ENCODE measurements around the gene RAMAC. TPM values are rescaled to one million over a fixed set of nuclear protein-coding genes. Genes with fewer than 3 reads are reported as not detected.
A peak's percentile ranks its signal among the peaks of the same experiment; 100 is the strongest.
"Not testable (repeated sequence)": the region's sequence is repeated elsewhere in the genome, so short reads cannot be mapped to it uniquely, and the experiment has no call there.

The RAMAC gene
- 18.0 TPM for polyA plus RNA-seq (2013)

DNA sequence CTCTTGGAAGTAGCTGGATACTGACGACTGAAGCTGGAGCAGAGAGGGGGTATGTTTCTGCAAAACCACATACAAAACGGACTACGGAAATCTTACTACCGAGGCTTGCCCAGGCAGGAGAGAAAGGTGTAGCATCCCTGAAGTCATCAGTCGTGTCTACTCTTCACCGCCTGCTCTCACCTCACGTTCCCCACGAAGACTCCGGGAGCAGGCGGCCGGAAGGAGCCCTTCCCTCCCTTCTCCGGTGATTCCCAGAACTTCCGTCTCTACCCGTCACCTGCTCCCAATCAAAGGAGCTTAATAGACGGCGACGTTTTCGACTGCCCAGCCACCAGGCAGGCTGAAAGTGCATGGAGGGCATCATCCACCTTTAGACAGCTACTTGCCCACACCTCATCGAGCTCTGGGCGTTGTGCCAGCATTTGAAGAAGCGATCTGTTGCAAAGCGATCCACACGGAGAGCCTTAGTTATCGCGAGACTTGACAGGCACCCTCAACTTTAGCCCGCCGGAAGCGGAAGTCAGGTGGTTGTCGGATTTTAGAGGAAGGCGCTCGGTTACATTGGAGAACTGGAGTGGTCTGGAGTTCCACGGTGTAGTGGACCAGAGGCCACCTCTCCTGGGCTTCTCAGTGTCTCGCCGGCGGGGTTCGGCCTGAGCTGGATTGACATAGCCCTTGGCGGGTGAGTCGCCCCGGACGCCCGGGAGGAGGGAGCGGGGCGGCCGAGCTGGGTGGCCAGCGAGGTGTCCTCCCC is at the start of gene RAMAC:
Gene RAMAC, plus strand, starts transcription at position 523 of the 754 bp plus-strand sequence. CDS start 2,809 bp downstream, outside the sequence.
- peaks cover 12 to 19% (median 16%) of the 10 kb centered on the region in 4 experiments for H3K4me1 ChIP-seq (ENCODE audit: control extremely low read depth in 1 of 4, control insufficient read depth in 4 of 4, insufficient read depth in 4 of 4, low read length in 3 of 4)
- H3K36me3 ChIP-seq (ENCODE audit: control insufficient read depth in 4 of 4, insufficient read depth in 4 of 4, low read length in 3 of 4), result peaks cover 6 to 11% (median 8%) of the 10 kb centered on the region in 4 experiments
- CTCF ChIA-PET, result interaction anchor here (0.7 to 4.5 kb wide), 4 partner anchors 14 to 236 kb away, joined by 3 to 27 read pairs (median 6); no protein-coding TSS in a partner anchor
- POLR2A ChIA-PET, result interaction anchor here (0.6 to 1.4 kb wide), 3 partner anchors 120 to 446 kb away, joined by 3 to 4 read pairs (median 3); partner anchors contain the start of gene RPS17
- peak; percentile 98 to 99 (median 99) for DNase-seq
- H3K27ac ChIP-seq (ENCODE audit: insufficient read depth in 1 of 2, low read depth in 1 of 2, low read length in 2 of 2, poor library complexity in 1 of 2, severe bottlenecking in 2 of 2), result peak within 1 kb of the TSS; percentile 77 to 89
- 1% methylated on average over 40 of the region's 45 CpGs for WGBS (ENCODE audit: insufficient coverage)
- no peaks in the 10 kb centered on the region for H3K9me3 ChIP-seq (ENCODE audit: control extremely low read depth in 1 of 5, control insufficient read depth in 4 of 5, insufficient read depth in 2 of 5, low read depth in 1 of 5, low read length in 4 of 5)
- no peaks in the 10 kb centered on the region for H3K27me3 ChIP-seq (replicated peaks in 2 of 5; ENCODE audit: control insufficient read depth in 4 of 5, insufficient read depth in 5 of 5, low read length in 4 of 5)
- peak within 1 kb of the TSS; percentile 76 to 98 (median 84) for H3K4me3 ChIP-seq (ENCODE audit: control insufficient read depth in 1 of 7, extremely low read depth in 1 of 7, insufficient read depth in 4 of 7, low read depth in 2 of 7, low read length in 6 of 7)

GRCh38 chr15:82936966-82937711 is 48.9 kb upstream of the RAMAC start:
- no peak overlapping the region for H3K27ac ChIP-seq (ENCODE audit: insufficient read depth in 1 of 2, low read depth in 1 of 2, low read length in 2 of 2, poor library complexity in 1 of 2, severe bottlenecking in 2 of 2)
- no peaks in the 10 kb centered on the region for H3K4me1 ChIP-seq (ENCODE audit: control extremely low read depth in 1 of 4, control insufficient read depth in 4 of 4, insufficient read depth in 4 of 4, low read length in 3 of 4)
- ChIA-PET CTCF (interaction anchor here (0.6 to 2.1 kb wide), 2 partner anchors 12 to 20 kb away, joined by 3 to 7 read pairs; no protein-coding TSS in a partner anchor), POLR2A (no interaction called here)
- no peak for DNase-seq
- H3K27me3 ChIP-seq (replicated peaks in 2 of 5; ENCODE audit: control insufficient read depth in 4 of 5, insufficient read depth in 5 of 5, low read length in 4 of 5), result peaks cover 0 to 3% (median 0%) of the 10 kb centered on the region in 5 experiments
- no peaks in the 10 kb centered on the region for H3K9me3 ChIP-seq (ENCODE audit: control extremely low read depth in 1 of 5, control insufficient read depth in 4 of 5, insufficient read depth in 2 of 5, low read depth in 1 of 5, low read length in 4 of 5)
- WGBS (ENCODE audit: insufficient coverage), result 100% methylated on average over 2 of the region's 4 CpGs
- no peak overlapping the region for H3K4me3 ChIP-seq (ENCODE audit: control insufficient read depth in 1 of 7, extremely low read depth in 1 of 7, insufficient read depth in 4 of 7, low read depth in 2 of 7, low read length in 6 of 7)
- no peaks in the 10 kb centered on the region for H3K36me3 ChIP-seq (ENCODE audit: control insufficient read depth in 4 of 4, insufficient read depth in 4 of 4, low read length in 3 of 4)

- Histone ChIP-seq H3K4me1 (ENCODE audit: control extremely low read depth in 1 of 4, control insufficient read depth in 4 of 4, insufficient read depth in 4 of 4, low read length in 3 of 4) (no peaks in the 10 kb centered on the region), H3K36me3 (ENCODE audit: control insufficient read depth in 4 of 4, insufficient read depth in 4 of 4, low read length in 3 of 4) (no peaks in the 10 kb centered on the region), H3K9me3 (ENCODE audit: control extremely low read depth in 1 of 5, control insufficient read depth in 4 of 5, insufficient read depth in 2 of 5, low read depth in 1 of 5, low read length in 4 of 5) (no peaks in the 10 kb centered on the region), H3K4me3 (ENCODE audit: control insufficient read depth in 1 of 7, extremely low read depth in 1 of 7, insufficient read depth in 4 of 7, low read depth in 2 of 7, low read length in 6 of 7) (no peak overlapping the region), H3K27ac (ENCODE audit: insufficient read depth in 1 of 2, low read depth in 1 of 2, low read length in 2 of 2, poor library complexity in 1 of 2, severe bottlenecking in 2 of 2) (no peak overlapping the region), H3K27me3 (replicated peaks in 2 of 5; ENCODE audit: control insufficient read depth in 4 of 5, insufficient read depth in 5 of 5, low read length in 4 of 5) (peaks cover 0 to 3% (median 0%) of the 10 kb centered on the region in 5 experiments)
- WGBS (ENCODE audit: insufficient coverage), result 100% methylated on average over 4 of the region's 5 CpGs
- DNase-seq, result no peak
- CTCF ChIA-PET, result interaction anchor here (2.1 kb wide), 1 partner anchor 13 kb away, joined by 7 read pairs; no protein-coding TSS in a partner anchor
- POLR2A ChIA-PET, result no interaction called here
Measured at GRCh38 chr15:82937712-82938058, 48.3 kb upstream of the RAMAC start.

GRCh38 chr15:82939678-82940077 is 46.3 kb upstream of the RAMAC start:
- H3K9me3 ChIP-seq (ENCODE audit: control extremely low read depth in 1 of 5, control insufficient read depth in 4 of 5, insufficient read depth in 2 of 5, low read depth in 1 of 5, low read length in 4 of 5); H3K27ac ChIP-seq (ENCODE audit: insufficient read depth in 1 of 2, low read depth in 1 of 2, low read length in 2 of 2, poor library complexity in 1 of 2, severe bottlenecking in 2 of 2); H3K27me3 ChIP-seq (replicated peaks in 2 of 5; ENCODE audit: control insufficient read depth in 4 of 5, insufficient read depth in 5 of 5, low read length in 4 of 5); H3K36me3 ChIP-seq (ENCODE audit: control insufficient read depth in 4 of 4, insufficient read depth in 4 of 4, low read length in 3 of 4); H3K4me1 ChIP-seq (ENCODE audit: control extremely low read depth in 1 of 4, control insufficient read depth in 4 of 4, insufficient read depth in 4 of 4, low read length in 3 of 4); POLR2A ChIA-PET; H3K4me3 ChIP-seq (ENCODE audit: control insufficient read depth in 1 of 7, extremely low read depth in 1 of 7, insufficient read depth in 4 of 7, low read depth in 2 of 7, low read length in 6 of 7); DNase-seq: not testable (repeated sequence)
- CTCF ChIA-PET, result interaction anchor here (0.7 kb wide), 1 partner anchor 128 kb away, joined by 4 read pairs; no protein-coding TSS in a partner anchor
- WGBS (ENCODE audit: insufficient coverage), result 100% methylated on average over 4 of the region's 6 CpGs

- Histone ChIP-seq H3K4me3 (ENCODE audit: control insufficient read depth in 1 of 7, extremely low read depth in 1 of 7, insufficient read depth in 4 of 7, low read depth in 2 of 7, low read length in 6 of 7) (no peak overlapping the region), H3K36me3 (ENCODE audit: control insufficient read depth in 4 of 4, insufficient read depth in 4 of 4, low read length in 3 of 4) (no peaks in the 10 kb centered on the region), H3K27ac (ENCODE audit: insufficient read depth in 1 of 2, low read depth in 1 of 2, low read length in 2 of 2, poor library complexity in 1 of 2, severe bottlenecking in 2 of 2) (no peak overlapping the region), H3K4me1 (ENCODE audit: control extremely low read depth in 1 of 4, control insufficient read depth in 4 of 4, insufficient read depth in 4 of 4, low read length in 3 of 4) (no peaks in the 10 kb centered on the region), H3K9me3 (ENCODE audit: control extremely low read depth in 1 of 5, control insufficient read depth in 4 of 5, insufficient read depth in 2 of 5, low read depth in 1 of 5, low read length in 4 of 5) (no peaks in the 10 kb centered on the region), H3K27me3 (replicated peaks in 2 of 5; ENCODE audit: control insufficient read depth in 4 of 5, insufficient read depth in 5 of 5, low read length in 4 of 5) (no peaks in the 10 kb centered on the region)
- WGBS (ENCODE audit: insufficient coverage), result 98% methylated on average over 7 of the region's 8 CpGs
- POLR2A ChIA-PET, result no interaction called here
- no peak for DNase-seq
- CTCF ChIA-PET, result interaction anchor here (0.8 to 1.0 kb wide), 2 partner anchors 31 to 620 kb away, joined by 3 read pairs; no protein-coding TSS in a partner anchor
Measured at GRCh38 chr15:82942691-82943090, 43.3 kb upstream of the RAMAC start.

DNA sequence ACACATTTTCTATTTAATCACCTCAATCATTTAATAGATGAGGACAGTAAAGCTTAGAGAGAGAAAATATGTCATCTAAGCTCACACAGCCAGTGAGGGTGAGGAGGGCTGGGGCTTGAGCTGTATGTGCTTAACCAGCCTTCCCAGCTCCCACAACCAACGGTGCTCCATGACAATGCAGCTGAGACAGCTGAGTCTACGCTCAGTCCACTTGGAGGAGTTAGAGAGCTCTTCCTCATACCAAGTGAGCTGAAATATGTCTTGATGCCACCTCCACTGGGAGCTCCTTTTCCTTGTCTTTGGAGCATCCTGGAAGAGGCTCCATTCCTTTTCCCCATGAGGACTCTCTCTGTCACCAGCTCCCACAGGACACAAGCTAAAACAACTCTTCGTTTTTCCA is 42.8 kb upstream of the RAMAC start:
- H3K4me1 ChIP-seq (ENCODE audit: control extremely low read depth in 1 of 4, control insufficient read depth in 4 of 4, insufficient read depth in 4 of 4, low read length in 3 of 4), result no peaks in the 10 kb centered on the region
- ChIA-PET CTCF (interaction anchor here (0.8 to 1.0 kb wide), 3 partner anchors 32 to 619 kb away, joined by 3 read pairs; no protein-coding TSS in a partner anchor), POLR2A (no interaction called here)
- no peaks in the 10 kb centered on the region for H3K9me3 ChIP-seq (ENCODE audit: control extremely low read depth in 1 of 5, control insufficient read depth in 4 of 5, insufficient read depth in 2 of 5, low read depth in 1 of 5, low read length in 4 of 5)
- 100% methylated on average over 2 of the region's 3 CpGs for WGBS (ENCODE audit: insufficient coverage)
- H3K36me3 ChIP-seq (ENCODE audit: control insufficient read depth in 4 of 4, insufficient read depth in 4 of 4, low read length in 3 of 4), result no peaks in the 10 kb centered on the region
- no peak for DNase-seq
- no peaks in the 10 kb centered on the region for H3K27me3 ChIP-seq (replicated peaks in 2 of 5; ENCODE audit: control insufficient read depth in 4 of 5, insufficient read depth in 5 of 5, low read length in 4 of 5)
- H3K27ac ChIP-seq (ENCODE audit: insufficient read depth in 1 of 2, low read depth in 1 of 2, low read length in 2 of 2, poor library complexity in 1 of 2, severe bottlenecking in 2 of 2), result no peak overlapping the region
- H3K4me3 ChIP-seq (ENCODE audit: control insufficient read depth in 1 of 7, extremely low read depth in 1 of 7, insufficient read depth in 4 of 7, low read depth in 2 of 7, low read length in 6 of 7), result no peak overlapping the region
